Large intestine (tissue), 3 donors: ENCODE results near the gene FZD8. TPM values are rescaled to one million over a fixed set of nuclear protein-coding genes. Genes with fewer than 3 reads are reported as not detected.

Experiments used
- DNase-seq, 2 donors: peaks; one replicate each; pipeline versions ENCODE4 v3.0.0 to v3.0.0-alpha.2; 2013
- H3K27ac ChIP-seq: one replicate; pipeline ENCODE4 v1.5.1; 2013; ENCODE audit warnings: low read length
- H3K27me3 ChIP-seq: 2 replicates; pipeline ENCODE4 v1.6.1; 2013; ENCODE audit warnings: low read length; ENCODE audit not compliant: control insufficient read depth, insufficient read depth
- H3K36me3 ChIP-seq: 2 replicates; pipeline ENCODE4 v1.6.1; 2013; ENCODE audit warnings: low read length; ENCODE audit not compliant: control insufficient read depth, insufficient read depth
- H3K4me1 ChIP-seq: one replicate; pipeline ENCODE4 v1.6.1; 2013; ENCODE audit warnings: low read length; ENCODE audit not compliant: control insufficient read depth, insufficient read depth
- H3K4me3 ChIP-seq: one replicate; pipeline ENCODE4 v1.5.1; 2013; ENCODE audit warnings: low read length
- H3K9me3 ChIP-seq: one replicate; pipeline ENCODE4 v1.6.1; 2013; ENCODE audit warnings: mild to moderate bottlenecking, low read depth, low read length, moderate library complexity; ENCODE audit not compliant: control insufficient read depth
- WGBS: methylation state at CpG from one replicate; pipeline ENCODE4 v1.1.5; 2013; ENCODE audit warnings: low lambda C conversion rate; ENCODE audit not compliant: insufficient coverage; 5-methylcytosine and 5-hydroxymethylcytosine counted together
- polyA plus RNA-seq: library from polyadenylated mRNA; unstranded; fragments of 120-200 nt; gene quantifications from one replicate; pipeline ENCODE4 v1.2.1, GENCODE V29; 2013

The FZD8 gene
- polyA plus RNA-seq, 1 donor: 5.5 TPM

- peaks cover 12% of the 10 kb centered on the region for H3K4me1 ChIP-seq
- DNase-seq: peak; percentile 34 to 60
- 0% methylated on average over 4 of the region's 42 CpGs for WGBS
- H3K36me3 ChIP-seq: no peaks in the 10 kb centered on the region
- H3K27ac ChIP-seq: no peak overlapping the region
- peaks cover 11% of the 10 kb centered on the region for H3K9me3 ChIP-seq
- peaks cover 56% of the 10 kb centered on the region for H3K27me3 ChIP-seq
- H3K4me3 ChIP-seq: peak overlapping the region; percentile 48
These were observed 1.3 kb upstream of the FZD8 start for GRCh38 chr10:35643151-35644049.

GRCh38 chr10:35642793-35643114 lies 658 bp upstream of the FZD8 start:
- no CpG with 5 or more reads among the region's 17 CpGs for WGBS
- peaks cover 12% of the 10 kb centered on the region for H3K4me1 ChIP-seq
- peak overlapping the region; percentile 48 for H3K4me3 ChIP-seq
- peaks cover 63% of the 10 kb centered on the region for H3K27me3 ChIP-seq
- H3K27ac ChIP-seq: peak overlapping the region; percentile 10
- peaks cover 11% of the 10 kb centered on the region for H3K9me3 ChIP-seq
- no peaks in the 10 kb centered on the region for H3K36me3 ChIP-seq
- no peak for DNase-seq

- WGBS: no CpG with 5 or more reads among the region's 54 CpGs
These were observed 441 bp downstream of the FZD8 start for GRCh38 chr10:35641676-35642034.

GRCh38 chr10:35640951-35641675 lies 983 bp downstream of the FZD8 start:
- peak; percentile 47 to 76 for DNase-seq
- Histone ChIP-seq H3K9me3 (peaks cover 11% of the 10 kb centered on the region), H3K4me1 (peaks cover 12% of the 10 kb centered on the region), H3K27ac (no peak overlapping the region), H3K27me3 (peaks cover 70% of the 10 kb centered on the region), H3K4me3 (peak overlapping the region; percentile 40), H3K36me3 (no peaks in the 10 kb centered on the region)
- WGBS: no CpG with 5 or more reads among the region's 72 CpGs

More at GRCh38 chr10:35641676-35642034, 441 bp downstream of the FZD8 start:
- Histone ChIP-seq H3K36me3 (no peaks in the 10 kb centered on the region), H3K27ac (no peak overlapping the region), H3K4me1 (peaks cover 12% of the 10 kb centered on the region), H3K27me3 (peaks cover 67% of the 10 kb centered on the region), H3K4me3 (peak overlapping the region; percentile 48), H3K9me3 (peaks cover 11% of the 10 kb centered on the region)
- no peak for DNase-seq

- Histone ChIP-seq H3K27me3 (peaks cover 65% of the 10 kb centered on the region), H3K4me3 (peak overlapping the region; percentile 32), H3K9me3 (peaks cover 11% of the 10 kb centered on the region), H3K4me1 (peaks cover 12% of the 10 kb centered on the region), H3K36me3 (no peaks in the 10 kb centered on the region), H3K27ac (no peak overlapping the region)
- WGBS: no CpG with 5 or more reads among the region's 53 CpGs
- peak in 1 of 2 donors; percentile 65 for DNase-seq
These were observed 1.6 kb downstream of the FZD8 start for GRCh38 chr10:35640474-35640873.

- Histone ChIP-seq H3K36me3 (no peaks in the 10 kb centered on the region), H3K9me3 (peaks cover 11% of the 10 kb centered on the region), H3K4me1 (peaks cover 12% of the 10 kb centered on the region), H3K4me3 (peak overlapping the region; percentile 33), H3K27ac (no peak overlapping the region), H3K27me3 (peaks cover 61% of the 10 kb centered on the region)
- no CpG with 5 or more reads among the region's 83 CpGs for WGBS
- DNase-seq: peak; percentile 37 to 38
These were observed 2.2 kb downstream of the FZD8 start for GRCh38 chr10:35639728-35640401.

- Histone ChIP-seq H3K4me3 (peak overlapping the region; percentile 33), H3K27ac (no peak overlapping the region), H3K4me1 (peaks cover 12% of the 10 kb centered on the region), H3K9me3 (peaks cover 11% of the 10 kb centered on the region), H3K27me3 (peaks cover 57% of the 10 kb centered on the region), H3K36me3 (no peaks in the 10 kb centered on the region)
- no CpG with 5 or more reads among the region's 57 CpGs for WGBS
- DNase-seq: no peak
These were observed 2.9 kb downstream of the FZD8 start for GRCh38 chr10:35639021-35639727.

GRCh38 chr10:35638101-35638500 lies 4.0 kb downstream of the FZD8 start:
- H3K27me3 ChIP-seq: peaks cover 47% of the 10 kb centered on the region
- no peak for DNase-seq
- WGBS: 83% methylated on average over 1 of the region's 4 CpGs
- no peak overlapping the region for H3K4me3 ChIP-seq
- no peaks in the 10 kb centered on the region for H3K36me3 ChIP-seq
- no peak overlapping the region for H3K27ac ChIP-seq
- peaks cover 11% of the 10 kb centered on the region for H3K9me3 ChIP-seq
- H3K4me1 ChIP-seq: peaks cover 12% of the 10 kb centered on the region

GRCh38 chr10:35637462-35637861 lies 4.6 kb downstream of the FZD8 start:
- H3K9me3 ChIP-seq: peaks cover 7% of the 10 kb centered on the region
- no peak overlapping the region for H3K27ac ChIP-seq
- DNase-seq: no peak

GRCh38 chr10:35636956-35637355 lies 5.1 kb downstream of the FZD8 start:
- Histone ChIP-seq H3K36me3 (no peaks in the 10 kb centered on the region), H3K27me3 (peaks cover 35% of the 10 kb centered on the region), H3K27ac (no peak overlapping the region), H3K4me3 (no peak overlapping the region), H3K9me3 (peaks cover 6% of the 10 kb centered on the region), H3K4me1 (peaks cover 5% of the 10 kb centered on the region)
- no peak for DNase-seq
- 46% methylated on average over 3 of the region's 7 CpGs for WGBS

More at GRCh38 chr10:35637462-35637861, 4.6 kb downstream of the FZD8 start:
- Histone ChIP-seq H3K4me1 (peaks cover 6% of the 10 kb centered on the region), H3K36me3 (no peaks in the 10 kb centered on the region), H3K27me3 (peaks cover 40% of the 10 kb centered on the region), H3K4me3 (no peak overlapping the region)
- WGBS: 0% methylated on average over 1 of the region's 8 CpGs
